Measurements from ENCODE around the gene LUC7L3. TPM values are rescaled to one million over a fixed set of nuclear protein-coding genes. Genes with fewer than 3 reads are reported as not detected.

The LUC7L3 gene
- total RNA-seq, 4 donors from 2014 or later = 31.6 to 70.2 (median 51.6) TPM

DNA sequence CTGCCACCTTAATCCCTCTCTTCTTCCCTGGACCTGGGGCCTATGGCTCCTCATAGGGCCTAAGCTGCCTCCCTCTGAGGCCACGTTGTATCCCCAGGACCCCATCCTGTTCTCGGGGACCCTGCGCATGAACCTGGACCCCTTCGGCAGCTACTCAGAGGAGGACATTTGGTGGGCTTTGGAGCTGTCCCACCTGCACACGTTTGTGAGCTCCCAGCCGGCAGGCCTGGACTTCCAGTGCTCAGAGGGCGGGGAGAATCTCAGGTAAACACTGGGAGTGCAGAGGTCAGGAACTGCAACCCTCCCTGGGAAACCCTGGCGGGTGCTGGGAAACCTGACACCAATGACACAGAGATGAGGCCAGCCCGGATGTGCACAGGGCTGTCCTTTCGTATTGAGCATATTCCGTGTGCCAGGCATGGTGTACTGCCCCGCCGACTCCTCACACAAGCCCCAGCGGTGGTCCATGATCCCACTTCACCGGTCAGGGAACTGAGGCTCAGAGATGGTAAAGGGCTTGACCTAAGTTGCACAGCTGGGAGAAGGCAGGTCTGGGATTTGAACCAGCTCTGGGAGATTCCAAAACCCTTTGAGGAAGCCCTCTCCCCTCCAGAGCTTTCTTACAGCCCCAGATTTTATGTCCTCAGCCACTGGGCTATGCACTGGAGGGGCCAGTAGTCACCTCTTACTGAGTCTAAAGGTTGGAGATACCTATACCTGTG is 34.6 kb upstream of the LUC7L3 start:
- no peak for DNase-seq (ENCODE audit: low spot score in 2 of 2)
- intact Hi-C loops (cut with DNase I; ENCODE audit: low total_unique reads) = loop anchor here (5.0 kb wide), 2 partner anchors 52 to 132 kb away; partner anchors contain the start of gene ABCC3
- 87 to 90% methylated on average over 15 of the region's 15 CpGs for WGBS, 2 donors
- no peak overlapping the region for H3K4me3 ChIP-seq (ENCODE audit: low read depth, poor library complexity, severe bottlenecking)
- TF ChIP-seq POLR2A (IDR thresholded peaks at IDR 0.05) = no peak
- TF ChIP-seq, protein P1, sequence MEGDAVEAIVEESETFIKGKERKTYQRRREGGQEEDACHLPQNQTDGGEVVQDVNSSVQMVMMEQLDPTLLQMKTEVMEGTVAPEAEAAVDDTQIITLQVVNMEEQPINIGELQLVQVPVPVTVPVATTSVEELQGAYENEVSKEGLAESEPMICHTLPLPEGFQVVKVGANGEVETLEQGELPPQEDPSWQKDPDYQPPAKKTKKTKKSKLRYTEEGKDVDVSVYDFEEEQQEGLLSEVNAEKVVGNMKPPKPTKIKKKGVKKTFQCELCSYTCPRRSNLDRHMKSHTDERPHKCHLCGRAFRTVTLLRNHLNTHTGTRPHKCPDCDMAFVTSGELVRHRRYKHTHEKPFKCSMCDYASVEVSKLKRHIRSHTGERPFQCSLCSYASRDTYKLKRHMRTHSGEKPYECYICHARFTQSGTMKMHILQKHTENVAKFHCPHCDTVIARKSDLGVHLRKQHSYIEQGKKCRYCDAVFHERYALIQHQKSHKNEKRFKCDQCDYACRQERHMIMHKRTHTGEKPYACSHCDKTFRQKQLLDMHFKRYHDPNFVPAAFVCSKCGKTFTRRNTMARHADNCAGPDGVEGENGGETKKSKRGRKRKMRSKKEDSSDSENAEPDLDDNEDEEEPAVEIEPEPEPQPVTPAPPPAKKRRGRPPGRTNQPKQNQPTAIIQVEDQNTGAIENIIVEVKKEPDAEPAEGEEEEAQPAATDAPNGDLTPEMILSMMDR (IDR thresholded peaks at IDR 0.05) = peak in 1 of 3 donors; percentile 11

DNA sequence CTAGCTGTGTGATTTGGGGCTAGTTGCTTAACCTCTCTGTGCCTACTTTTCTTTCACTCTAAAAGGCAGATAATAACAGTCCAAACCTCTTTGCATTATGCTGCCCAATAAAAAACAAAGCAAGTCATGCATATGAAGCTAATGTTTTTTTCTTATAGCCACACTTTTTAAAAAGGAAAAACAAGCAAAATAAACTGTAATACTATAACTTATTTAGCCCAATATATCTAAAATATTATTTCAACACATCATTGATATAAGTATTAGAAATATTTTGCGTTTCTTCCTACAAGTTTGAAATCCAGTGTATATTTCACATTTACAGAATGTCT is 34.1 kb upstream of the LUC7L3 start:
- 94 to 95% methylated on average over 1 of the region's 1 CpG for WGBS, 2 donors
- DNase-seq (ENCODE audit: low spot score in 2 of 2) = no peak
- H3K4me3 ChIP-seq (ENCODE audit: low read depth, poor library complexity, severe bottlenecking) = no peak overlapping the region
- TF ChIP-seq, protein P1 (IDR thresholded peaks at IDR 0.05) = no peak
- TF ChIP-seq POLR2A (IDR thresholded peaks at IDR 0.05) = no peak
- intact Hi-C loops (cut with DNase I; ENCODE audit: low total_unique reads) = no loop called here

DNA sequence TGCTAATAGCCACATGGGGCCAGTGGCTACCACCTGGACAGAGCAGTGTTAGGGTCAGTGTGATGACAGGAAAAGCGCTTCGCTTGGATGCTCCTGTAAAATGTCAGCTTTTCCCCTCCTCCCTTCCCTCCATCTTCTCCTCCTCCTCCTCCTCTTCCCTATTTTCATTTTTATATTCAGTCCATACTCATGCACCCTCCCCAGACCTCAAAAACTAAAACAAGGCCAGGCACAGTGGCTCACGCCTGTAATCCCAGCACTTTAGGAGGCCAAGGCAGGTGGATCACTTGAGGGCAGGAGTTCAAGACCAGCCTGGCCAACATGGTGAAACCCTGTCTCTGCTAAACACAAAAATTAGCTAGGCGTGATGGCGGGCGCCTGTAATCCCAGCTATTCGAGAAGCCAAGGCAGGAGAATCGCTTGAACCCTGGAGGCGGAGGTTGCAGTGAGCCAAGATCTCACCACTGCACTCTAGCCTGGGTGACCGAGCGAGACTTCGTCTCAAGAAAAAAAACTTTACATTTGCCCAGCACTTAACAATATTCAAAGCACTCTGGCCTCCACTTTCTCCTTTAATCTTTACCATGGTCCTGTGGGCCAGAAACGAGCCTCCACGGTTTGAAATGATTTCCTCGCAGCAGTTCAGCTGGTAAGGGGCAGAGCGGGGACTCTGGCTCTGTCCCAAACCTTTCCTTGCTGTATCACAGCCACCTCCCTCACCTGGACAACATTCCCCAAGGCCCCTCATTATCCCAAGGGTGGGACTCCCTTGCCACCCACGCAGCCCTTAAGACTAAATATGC is 33.5 kb upstream of the LUC7L3 start:
- peak in 1 of 2 donors; percentile 50 for DNase-seq (ENCODE audit: low spot score in 2 of 2)
- intact Hi-C loops (cut with DNase I; ENCODE audit: low total_unique reads) = no loop called here
- no peak overlapping the region for H3K4me3 ChIP-seq (ENCODE audit: low read depth, poor library complexity, severe bottlenecking)
- 80% methylated on average over 17 of the region's 17 CpGs for WGBS, 2 donors
- TF ChIP-seq, protein P1 (IDR thresholded peaks at IDR 0.05) = no peak
- TF ChIP-seq POLR2A (IDR thresholded peaks at IDR 0.05) = no peak

DNA sequence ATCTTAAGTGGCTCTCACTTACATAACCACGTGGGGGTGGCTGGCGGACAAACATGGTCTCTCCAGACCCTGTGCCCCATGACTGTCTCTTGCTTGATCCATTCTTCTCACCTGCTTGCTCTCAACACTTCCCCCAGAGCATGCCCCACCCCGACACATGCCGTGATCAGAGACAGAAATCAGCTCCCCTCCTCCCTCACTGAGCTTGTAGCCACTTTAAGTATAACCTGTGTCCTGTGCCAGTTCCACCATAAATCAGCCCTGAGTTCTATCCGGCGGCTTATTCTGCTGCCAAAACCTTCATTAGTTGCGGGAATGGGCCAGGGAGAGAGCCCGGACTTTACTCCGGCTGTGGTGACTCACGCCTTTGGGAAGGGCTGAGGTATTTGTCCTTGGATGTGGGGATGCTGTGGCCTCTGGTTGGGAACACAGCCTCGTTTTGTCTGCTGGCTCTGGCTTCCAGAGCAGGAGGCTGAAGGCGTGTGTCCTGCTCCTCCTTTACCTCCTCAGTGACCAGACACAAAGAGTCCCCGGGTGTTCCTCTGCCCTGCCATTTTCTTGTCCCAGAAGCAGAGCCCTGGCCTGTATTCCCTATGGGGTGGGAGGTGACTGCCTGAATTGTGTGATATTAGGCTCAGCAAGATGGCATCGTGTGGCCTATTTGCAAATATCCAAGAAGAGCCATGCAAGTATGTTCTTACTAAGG is 32.8 kb upstream of the LUC7L3 start:
- H3K4me3 ChIP-seq (ENCODE audit: low read depth, poor library complexity, severe bottlenecking) = no peak overlapping the region
- no peak for TF ChIP-seq POLR2A (IDR thresholded peaks at IDR 0.05)
- TF ChIP-seq, protein P1 (IDR thresholded peaks at IDR 0.05) = no peak
- intact Hi-C loops (cut with DNase I; ENCODE audit: low total_unique reads) = no loop called here
- DNase-seq (ENCODE audit: low spot score in 2 of 2) = peak in 1 of 2 donors; percentile 68
- WGBS, 2 donors = 26 to 31% methylated on average over 14 of the region's 14 CpGs

DNA sequence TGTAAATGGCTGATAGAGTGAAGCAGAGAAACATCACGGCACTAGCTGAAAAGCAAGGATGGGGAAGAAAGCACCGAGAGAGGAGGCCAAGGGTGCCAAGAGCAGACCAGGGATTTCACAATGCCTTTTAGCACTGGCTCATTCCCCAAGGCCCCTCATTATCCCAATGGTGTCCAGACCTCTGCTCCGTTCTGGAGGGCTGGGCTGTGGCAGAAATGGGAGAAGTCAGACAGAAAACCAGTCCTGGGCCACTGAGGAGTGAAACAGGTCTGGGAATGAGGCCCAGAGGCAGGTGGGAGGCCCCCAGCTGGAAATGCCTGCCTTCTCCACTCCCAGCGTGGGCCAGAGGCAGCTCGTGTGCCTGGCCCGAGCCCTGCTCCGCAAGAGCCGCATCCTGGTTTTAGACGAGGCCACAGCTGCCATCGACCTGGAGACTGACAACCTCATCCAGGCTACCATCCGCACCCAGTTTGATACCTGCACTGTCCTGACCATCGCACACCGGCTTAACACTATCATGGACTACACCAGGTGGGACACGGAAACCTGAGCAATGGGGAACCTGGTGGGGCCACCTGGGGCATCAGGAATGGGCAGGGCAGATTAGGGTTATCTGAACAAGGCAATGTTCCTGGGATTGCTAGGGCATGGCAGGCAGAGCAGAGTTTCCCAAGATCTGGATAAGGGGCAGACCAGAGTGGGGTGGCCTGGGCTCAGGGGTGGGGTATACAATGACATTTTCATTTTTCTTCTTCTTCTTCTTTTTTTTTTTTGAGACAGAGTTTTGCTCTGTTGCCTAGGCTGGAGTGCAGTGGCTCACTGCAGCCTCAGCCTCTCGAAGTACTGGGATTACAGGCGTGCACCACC is 32.0 kb upstream of the LUC7L3 start:
- WGBS, 2 donors = 85% methylated on average over 10 to 16 of the region's 16 CpGs
- intact Hi-C loops (cut with DNase I; ENCODE audit: low total_unique reads) = no loop called here
- DNase-seq (ENCODE audit: low spot score in 2 of 2) = peak in 1 of 2 donors; percentile 82

More for the DNA sequence above, 32.0 kb upstream of the LUC7L3 start:
- no peak overlapping the region for H3K4me3 ChIP-seq (ENCODE audit: low read depth, poor library complexity, severe bottlenecking)
- TF ChIP-seq, protein P1 (IDR thresholded peaks at IDR 0.05) = no peak
- TF ChIP-seq POLR2A (IDR thresholded peaks at IDR 0.05) = no peak

All from lower leg skin (tissue), 4 donors.